ENCODE results near the gene TBC1D12.

Gene TBC1D12

DNA sequence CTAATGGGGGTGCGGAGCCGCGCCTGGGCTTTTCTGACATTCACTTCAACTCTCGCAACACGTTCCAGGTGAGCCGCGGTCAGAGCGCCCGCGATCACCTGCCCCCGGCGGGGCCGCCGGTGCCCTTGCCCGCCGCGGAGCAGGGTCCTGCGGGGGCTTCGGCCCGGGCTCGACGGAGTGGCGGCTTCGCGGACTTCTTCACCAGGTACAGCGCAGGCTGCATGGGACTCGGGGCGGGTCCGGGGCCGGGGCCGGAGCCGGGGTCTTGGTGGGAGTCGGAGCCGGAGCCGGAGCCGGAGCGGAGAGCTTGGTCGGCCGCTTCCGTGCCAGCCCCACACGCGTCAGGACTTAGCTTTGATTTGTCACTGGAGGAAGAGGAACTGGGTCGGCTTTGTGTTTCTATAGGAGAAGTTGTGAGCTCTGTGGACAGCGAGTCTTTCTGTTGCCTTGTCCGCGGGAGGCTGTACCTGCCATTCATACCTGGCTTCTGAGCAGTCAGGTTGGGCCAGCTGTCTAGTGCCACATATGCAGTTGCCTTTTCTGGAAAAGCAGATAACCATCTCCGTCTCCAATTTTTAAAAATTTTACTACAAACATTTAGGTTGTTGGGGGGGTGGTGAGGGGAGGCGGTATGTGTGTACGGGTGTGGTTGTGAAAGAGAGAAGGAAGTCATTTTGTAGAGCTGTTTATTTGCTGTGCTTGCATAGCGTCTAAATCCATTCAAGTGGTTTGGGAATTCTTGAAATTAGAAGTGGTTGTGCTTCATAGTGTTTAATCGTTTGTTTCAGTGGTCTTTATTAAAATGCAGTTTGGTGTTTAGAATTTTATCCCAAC lies 1.3 kb downstream of the TBC1D12 start:
- no peak for TF ChIP-seq EZH2 (optimal IDR thresholded peaks at IDR 0.05; ENCODE audit: low read depth, low read length)
- TF ChIP-seq, protein P1, sequence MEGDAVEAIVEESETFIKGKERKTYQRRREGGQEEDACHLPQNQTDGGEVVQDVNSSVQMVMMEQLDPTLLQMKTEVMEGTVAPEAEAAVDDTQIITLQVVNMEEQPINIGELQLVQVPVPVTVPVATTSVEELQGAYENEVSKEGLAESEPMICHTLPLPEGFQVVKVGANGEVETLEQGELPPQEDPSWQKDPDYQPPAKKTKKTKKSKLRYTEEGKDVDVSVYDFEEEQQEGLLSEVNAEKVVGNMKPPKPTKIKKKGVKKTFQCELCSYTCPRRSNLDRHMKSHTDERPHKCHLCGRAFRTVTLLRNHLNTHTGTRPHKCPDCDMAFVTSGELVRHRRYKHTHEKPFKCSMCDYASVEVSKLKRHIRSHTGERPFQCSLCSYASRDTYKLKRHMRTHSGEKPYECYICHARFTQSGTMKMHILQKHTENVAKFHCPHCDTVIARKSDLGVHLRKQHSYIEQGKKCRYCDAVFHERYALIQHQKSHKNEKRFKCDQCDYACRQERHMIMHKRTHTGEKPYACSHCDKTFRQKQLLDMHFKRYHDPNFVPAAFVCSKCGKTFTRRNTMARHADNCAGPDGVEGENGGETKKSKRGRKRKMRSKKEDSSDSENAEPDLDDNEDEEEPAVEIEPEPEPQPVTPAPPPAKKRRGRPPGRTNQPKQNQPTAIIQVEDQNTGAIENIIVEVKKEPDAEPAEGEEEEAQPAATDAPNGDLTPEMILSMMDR (IDR thresholded peaks at IDR 0.05; ENCODE audit: low read length), result no peak
- no peak for TF ChIP-seq EZH2phosphoT487 (IDR thresholded peaks at IDR 0.05; ENCODE audit: low read length)
- H3K9me2 ChIP-seq (replicated peaks; ENCODE audit: insufficient read depth, low read length), result no peaks in the 10 kb centered on the region
- peak overlapping the region; percentile 70 for H3K4me3 ChIP-seq (ENCODE audit: low read length)
- H3K9me3 ChIP-seq (replicated peaks; ENCODE audit: insufficient read depth, low read length), result no peaks in the 10 kb centered on the region
- peaks cover 12% of the 10 kb centered on the region for H3K4me1 ChIP-seq (ENCODE audit: low read length)
- peak; percentile 83 for DNase-seq
- H3K79me2 ChIP-seq (ENCODE audit: low read length), result peaks cover 56% of the 10 kb centered on the region
- H3F3A ChIP-seq (ENCODE audit: insufficient read depth, low read length), result peaks cover 11% of the 10 kb centered on the region
- no peaks in the 10 kb centered on the region for H3K36me3 ChIP-seq (replicated peaks; ENCODE audit: insufficient read depth, low read length)
- peak overlapping the region; percentile 82 for H3K9ac ChIP-seq (ENCODE audit: low read length)
- H3K4me2 ChIP-seq (ENCODE audit: low read depth, low read length), result peak overlapping the region; percentile 82
- no peaks in the 10 kb centered on the region for H4K20me1 ChIP-seq (ENCODE audit: insufficient read depth, low read length)
- H3K27me3 ChIP-seq (replicated peaks; ENCODE audit: insufficient read depth, low read length), result no peaks in the 10 kb centered on the region
- H3K27ac ChIP-seq (ENCODE audit: low read length), result peak overlapping the region; percentile 79; the same call in 1 of the 2 replicates
- H2AFZ ChIP-seq (ENCODE audit: low read length), result peak overlapping the region; percentile 82

DNA sequence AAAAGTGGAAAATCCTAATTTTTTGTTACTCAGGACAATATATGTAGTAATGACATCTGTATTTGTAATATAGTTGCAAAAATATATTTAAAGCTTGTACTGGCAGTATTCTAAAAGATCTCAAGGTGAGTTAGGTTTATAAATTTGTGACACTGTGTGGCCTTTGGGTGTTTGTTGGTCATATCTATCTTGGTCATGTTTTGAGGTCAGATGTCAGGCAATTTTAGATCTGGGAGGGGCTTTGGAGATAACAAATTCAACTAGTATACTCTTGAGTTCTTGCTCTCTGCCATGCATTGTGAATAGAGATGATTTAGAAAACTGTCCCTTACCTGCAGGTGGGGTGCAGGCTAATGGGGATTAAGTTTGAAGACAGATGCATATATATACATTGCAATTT lies 3.1 kb downstream of the TBC1D12 start:
- Histone ChIP-seq H3K4me1 (ENCODE audit: low read length) (peaks cover 12% of the 10 kb centered on the region), H3K79me2 (ENCODE audit: low read length) (peaks cover 73% of the 10 kb centered on the region), H3K9ac (ENCODE audit: low read length) (no peak overlapping the region), H4K20me1 (ENCODE audit: insufficient read depth, low read length) (no peaks in the 10 kb centered on the region), H3F3A (ENCODE audit: insufficient read depth, low read length) (peaks cover 11% of the 10 kb centered on the region), H2AFZ (ENCODE audit: low read length) (no peak overlapping the region), H3K9me3 (replicated peaks; ENCODE audit: insufficient read depth, low read length) (no peaks in the 10 kb centered on the region), H3K36me3 (replicated peaks; ENCODE audit: insufficient read depth, low read length) (no peaks in the 10 kb centered on the region), H3K9me2 (replicated peaks; ENCODE audit: insufficient read depth, low read length) (no peaks in the 10 kb centered on the region), H3K4me2 (ENCODE audit: low read depth, low read length) (0 out of 2 replicates have a peak overlapping the region, but pooled peaks have one; percentile 5), H3K27me3 (replicated peaks; ENCODE audit: insufficient read depth, low read length) (no peaks in the 10 kb centered on the region), H3K27ac (ENCODE audit: low read length) (no peak overlapping the region), H3K4me3 (ENCODE audit: low read length) (no peak overlapping the region)
- TF ChIP-seq, protein P1 (IDR thresholded peaks at IDR 0.05; ENCODE audit: low read length), result no peak
- TF ChIP-seq EZH2 (optimal IDR thresholded peaks at IDR 0.05; ENCODE audit: low read depth, low read length), result no peak
- TF ChIP-seq EZH2phosphoT487 (IDR thresholded peaks at IDR 0.05; ENCODE audit: low read length), result no peak
- no peak for DNase-seq

DNA sequence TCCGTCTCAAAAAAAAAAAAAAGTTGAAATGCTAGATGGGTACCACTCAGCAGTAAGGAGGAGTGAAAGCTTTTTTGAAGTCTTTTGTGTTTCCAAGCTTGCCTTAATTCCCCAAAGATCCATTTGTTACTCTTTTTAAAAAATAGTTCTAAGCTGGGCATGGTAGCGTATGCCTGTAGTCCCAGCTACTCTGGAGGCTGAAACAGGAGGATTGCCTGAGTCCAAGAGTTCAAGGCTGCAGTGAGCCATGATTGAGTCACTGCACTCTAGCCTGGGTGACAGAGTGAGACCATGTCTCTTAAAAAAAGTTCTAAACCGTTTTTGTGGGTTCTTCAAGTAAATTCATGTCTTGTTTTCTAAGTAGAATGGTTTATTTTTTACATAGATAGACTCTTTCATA lies 5.3 kb downstream of the TBC1D12 start:
- H3K27me3 ChIP-seq (replicated peaks; ENCODE audit: insufficient read depth, low read length), result no peaks in the 10 kb centered on the region
- peaks cover 96% of the 10 kb centered on the region for H3K79me2 ChIP-seq (ENCODE audit: low read length)
- no peak for DNase-seq
- H3K36me3 ChIP-seq (replicated peaks; ENCODE audit: insufficient read depth, low read length), result no peaks in the 10 kb centered on the region
- no peaks in the 10 kb centered on the region for H4K20me1 ChIP-seq (ENCODE audit: insufficient read depth, low read length)
- H3K9ac ChIP-seq (ENCODE audit: low read length), result no peak overlapping the region
- H2AFZ ChIP-seq (ENCODE audit: low read length), result no peak overlapping the region
- peaks cover 15% of the 10 kb centered on the region for H3K4me1 ChIP-seq (ENCODE audit: low read length)
- no peaks in the 10 kb centered on the region for H3K9me3 ChIP-seq (replicated peaks; ENCODE audit: insufficient read depth, low read length)
- no peaks in the 10 kb centered on the region for H3K9me2 ChIP-seq (replicated peaks; ENCODE audit: insufficient read depth, low read length)
- peaks cover 10% of the 10 kb centered on the region for H3F3A ChIP-seq (ENCODE audit: insufficient read depth, low read length)
- no peak overlapping the region for H3K4me3 ChIP-seq (ENCODE audit: low read length)
- no peak overlapping the region for H3K27ac ChIP-seq (ENCODE audit: low read length)
- no peak overlapping the region for H3K4me2 ChIP-seq (ENCODE audit: low read depth, low read length)
- no peak for TF ChIP-seq EZH2 (optimal IDR thresholded peaks at IDR 0.05; ENCODE audit: low read depth, low read length)
- TF ChIP-seq, protein P1 (IDR thresholded peaks at IDR 0.05; ENCODE audit: low read length), result no peak

Data from MM.1S (cell line).